IMR-90 (cell line): Measurements from ENCODE around the gene TGFBR2. TPM values are rescaled to one million over a fixed set of nuclear protein-coding genes. Genes with fewer than 3 reads are reported as not detected.

Experiments used
- ATAC-seq: fragments of 200-7000 bp; cut with Tn5 transposase; 2 replicates; pipeline ENCODE4 v1.9.1; 2020; ENCODE audit warnings: low read depth, mild to moderate bottlenecking, moderate library complexity
- BruUV-seq: library from RNA; stranded (reverse); fragments of 400-500 nt; replicated peaks from 2 replicates; lab custom pipeline; 2021; lab: Mats Ljungman, UMichigan
- CTCF ChIA-PET: fragments of 300-600 bp; formaldehyde crosslinking; extraction: SDS; loops from one replicate; lab custom pipeline; 2021; ENCODE audit warnings: antibody characterized with exemption; lab: Yijun Ruan, JAX
- POLR2A ChIA-PET: fragments of 300-600 bp; sonication (Branson Sonifier 250); formaldehyde crosslinking; loops from one replicate; lab custom pipeline; 2022; ENCODE audit warnings: antibody characterized with exemption; ENCODE audit not compliant: unreplicated experiment; lab: Charles Lee
- DNase-seq: peaks from one replicate; pipeline ENCODE4 v3.0.0; 2013
- H2AFZ ChIP-seq: replicated peaks from 2 replicates; pipeline ENCODE3; 2013; ENCODE audit warnings: low read length, mild to moderate bottlenecking; ENCODE audit not compliant: poor library complexity
- H2AK5ac ChIP-seq: 2 replicates; pipeline ENCODE4 v1.6.1; 2013; ENCODE audit warnings: low read depth, low read length, inconsistent platforms
- H2AK9ac ChIP-seq: replicated peaks from 2 replicates; pipeline ENCODE3; 2013; ENCODE audit warnings: mild to moderate bottlenecking, low read depth, low read length, moderate library complexity; ENCODE audit not compliant: poor library complexity
- H2BK120ac ChIP-seq: 2 replicates; pipeline ENCODE4 v1.6.1; 2013; ENCODE audit warnings: low read depth, low read length, inconsistent platforms
- H2BK15ac ChIP-seq: 3 replicates; pipeline ENCODE4 v1.6.1; 2013; ENCODE audit warnings: low read depth, low read length, inconsistent platforms
- H2BK20ac ChIP-seq: 2 replicates; pipeline ENCODE4 v1.6.1; 2013; ENCODE audit warnings: low read depth, mild to moderate bottlenecking, inconsistent platforms, low read length, moderate library complexity
- H2BK5ac ChIP-seq: 2 replicates; pipeline ENCODE4 v1.6.1; 2013; ENCODE audit warnings: mild to moderate bottlenecking, low read depth, low read length, inconsistent platforms; ENCODE audit not compliant: poor library complexity, severe bottlenecking
- H3K14ac ChIP-seq: replicated peaks from 2 replicates; pipeline ENCODE4 v1.6.1; 2013; ENCODE audit warnings: low read depth, low read length, inconsistent platforms
- H3K18ac ChIP-seq: 2 replicates; pipeline ENCODE4 v1.6.1; 2013; ENCODE audit warnings: low read depth, low read length, control low read depth
- H3K23ac ChIP-seq: 2 replicates; pipeline ENCODE4 v1.6.1; 2013; ENCODE audit warnings: low read depth, low read length, inconsistent platforms
- H3K27ac ChIP-seq: 2 replicates; pipeline ENCODE4 v1.5.1; 2013; ENCODE audit warnings: mild to moderate bottlenecking, control low read depth, low read length; ENCODE audit not compliant: insufficient read depth
- H3K27me3 ChIP-seq: 2 replicates; pipeline ENCODE4 v1.6.1; 2013; ENCODE audit warnings: low read length; ENCODE audit not compliant: control insufficient read depth, insufficient read depth
- H3K36me3 ChIP-seq: 2 replicates; pipeline ENCODE4 v1.6.1; 2013; ENCODE audit warnings: low read length, mixed read lengths; ENCODE audit not compliant: control insufficient read depth, insufficient read depth
- H3K4ac ChIP-seq: 2 replicates; pipeline ENCODE4 v1.6.1; 2013; ENCODE audit warnings: low read depth, low read length, inconsistent platforms
- H3K4me1 ChIP-seq: 2 replicates; pipeline ENCODE4 v1.6.1; 2013; ENCODE audit warnings: low read length, mixed read lengths; ENCODE audit not compliant: control insufficient read depth, insufficient read depth
- H3K4me2 ChIP-seq: 2 replicates; pipeline ENCODE4 v1.6.1; 2013; ENCODE audit warnings: low read depth, mild to moderate bottlenecking, control low read depth, low read length, moderate library complexity
- H3K4me3 ChIP-seq: 2 replicates; pipeline ENCODE4 v1.5.1; 2013; ENCODE audit warnings: low read depth, mild to moderate bottlenecking, control low read depth, low read length, moderate library complexity; ENCODE audit not compliant: insufficient read depth
- H3K56ac ChIP-seq: 2 replicates; pipeline ENCODE4 v1.6.1; 2013; ENCODE audit warnings: low read length, inconsistent platforms; ENCODE audit not compliant: insufficient read depth; ENCODE audit errors: extremely low read depth
- H3K79me1 ChIP-seq, 2 experiments: 2 replicates each; pipeline ENCODE4 v1.6.1; 2013; ENCODE audit warnings: low read length in 2 of 2, inconsistent platforms in 1 of 2, low read depth in 1 of 2
- H3K9ac ChIP-seq: 2 replicates; pipeline ENCODE4 v1.6.1; 2013; ENCODE audit warnings: low read depth, low read length, control low read depth
- H3K9me1 ChIP-seq: 2 replicates; pipeline ENCODE4 v1.6.1; 2013; ENCODE audit warnings: low read length, inconsistent platforms; ENCODE audit not compliant: insufficient read depth
- H3K9me3 ChIP-seq: 2 replicates; pipeline ENCODE4 v1.6.1; 2013; ENCODE audit warnings: low read length; ENCODE audit not compliant: control insufficient read depth, insufficient read depth
- H4K20me1 ChIP-seq: 2 replicates; pipeline ENCODE4 v1.6.1; 2013; ENCODE audit warnings: low read length, inconsistent platforms; ENCODE audit not compliant: insufficient read depth
- H4K5ac ChIP-seq: 2 replicates; pipeline ENCODE4 v1.6.1; 2013; ENCODE audit warnings: mild to moderate bottlenecking, low read depth, low read length, control low read depth
- H4K8ac ChIP-seq, 2 experiments: 2 replicates each; pipeline ENCODE4 v1.6.1; 2013; ENCODE audit warnings: low read depth in 2 of 2, low read length in 2 of 2, control low read depth in 1 of 2, inconsistent platforms in 1 of 2
- H4K91ac ChIP-seq: 2 replicates; pipeline ENCODE4 v1.6.1; 2013; ENCODE audit warnings: low read depth, low read length, inconsistent platforms; ENCODE audit not compliant: insufficient read depth
- BHLHE40 ChIP-seq: fragments of 150-350 bp; IDR thresholded peaks from 2 replicates; pipeline ENCODE4 v1.6.1; 2016; ENCODE audit warnings: mild to moderate bottlenecking, low read depth, low read length
- CHD1 ChIP-seq: IDR thresholded peaks from 2 replicates; pipeline ENCODE4 v1.6.1; 2012; ENCODE audit warnings: low read depth, low read length, improper control_type of control experiment
- CTCF ChIP-seq: conservative IDR thresholded peaks from 2 replicates; pipeline ENCODE4 v1.5.1; 2012; ENCODE audit warnings: mild to moderate bottlenecking, low read depth, low read length, improper control_type of control experiment
- FOS ChIP-seq: fragments of 150-350 bp; IDR thresholded peaks from 2 replicates; pipeline ENCODE4 v1.6.1; 2016; ENCODE audit warnings: low read depth, low read length
- MAFK ChIP-seq: IDR thresholded peaks from 2 replicates; pipeline ENCODE4 v1.6.1; 2012; ENCODE audit warnings: low read depth, low read length, improper control_type of control experiment
- MXI1 ChIP-seq: IDR thresholded peaks from 2 replicates; pipeline ENCODE4 v1.6.1; 2012; ENCODE audit warnings: low read depth, mild to moderate bottlenecking, low read length, moderate library complexity, borderline replicate concordance
- NFE2L2 ChIP-seq: fragments of 150-350 bp; IDR thresholded peaks from 2 replicates; pipeline ENCODE4 v1.6.1; 2016; ENCODE audit warnings: low read depth, mild to moderate bottlenecking, low read length
- POLR2A ChIP-seq: IDR thresholded peaks from 2 replicates; pipeline ENCODE4 v1.6.1; 2012; ENCODE audit warnings: mild to moderate bottlenecking, low read depth, low read length
- RFX5 ChIP-seq: IDR thresholded peaks from 2 replicates; pipeline ENCODE4 v1.8.0; 2012; ENCODE audit warnings: low read depth, mild to moderate bottlenecking, low read length, moderate library complexity
- SMC3 ChIP-seq: fragments of 150-350 bp; IDR thresholded peaks from 2 replicates; pipeline ENCODE4 v1.6.1; 2016; ENCODE audit warnings: low read depth, mild to moderate bottlenecking, antibody characterized with exemption, low read length, moderate library complexity
- WGBS, 2 experiments: methylation state at CpG; one replicate each; pipeline versions ENCODE4 v1.1.5 to v1.1.7; 2013; ENCODE audit warnings: missing lambda C conversion rate in 2 of 2; ENCODE audit not compliant: insufficient read length in 1 of 2; ENCODE audit errors: extremely low coverage in 2 of 2; 5-methylcytosine and 5-hydroxymethylcytosine counted together
- dilution Hi-C: fragments of 300-500 bp; cut with HindIII; formaldehyde crosslinking; loops from one replicate; pipeline ENCODE4 v1.14.3; 2018; ENCODE audit warnings: low sequenced_read_pairs; ENCODE audit not compliant: unreplicated experiment
- in situ Hi-C: fragments of 300-500 bp; cut with MboI; formaldehyde crosslinking; loops from 3 replicates; pipeline ENCODE4 v1.14.3; 2019; ENCODE audit warnings: low sequenced_read_pairs, inconsistent platforms, mixed read lengths
- intact Hi-C: fragments of 100-400 bp; cut with micrococcal nuclease; formaldehyde crosslinking; loops from 2 replicates; pipeline ENCODE4 v1.10.0; 2022
- polyA plus RNA-seq, 3 experiments: library from polyadenylated mRNA; depleted of rRNA; stranded (reverse); fragments of >200 nt; gene quantifications; 2 replicates each; pipeline ENCODE4 v1.2.3, GENCODE V29; 2012; ENCODE audit warnings: low replicate concordance in 1 of 3
- total RNA-seq: library from RNA; depleted of rRNA; stranded (reverse); fragments of >200 nt; gene quantifications from 2 replicates; pipeline ENCODE4 v1.2.3, GENCODE V29; 2012

TGFBR2 gene
- total and polyA plus RNA-seq, 2 of the 4 experiments (the other 2 are of a cell fraction): 63.7 to 87.5 TPM

- in situ Hi-C loops: no loop called here
- intact Hi-C loops: no loop called here
- BruUV-seq: no TSS peak
These were observed 98.8 kb downstream of the TGFBR2 start for GRCh38 chr3:30704931-30705890.

More at GRCh38 chr3:30704931-30705890, 98.8 kb downstream of the TGFBR2 start:
- H3K36me3 ChIP-seq: no peaks in the 10 kb centered on the region
- H2AFZ ChIP-seq: no peak overlapping the region
- H3K79me1 ChIP-seq: no peaks in the 10 kb centered on the region
- H2BK120ac ChIP-seq: no peak overlapping the region
- ATAC-seq (no peak), DNase-seq (no peak)
- H3K4me2 ChIP-seq: no peak overlapping the region
- dilution Hi-C loops: no loop called here
- H3K9me3 ChIP-seq: peaks cover 6% of the 10 kb centered on the region
- no peak overlapping the region for H2BK20ac ChIP-seq
- H3K4me1 ChIP-seq: no peaks in the 10 kb centered on the region
- no peak overlapping the region for H3K4me3 ChIP-seq
- H4K20me1 ChIP-seq: no peaks in the 10 kb centered on the region
- no peak overlapping the region for H3K27ac ChIP-seq
- H4K91ac ChIP-seq: no peak overlapping the region
- no peak overlapping the region for H3K4ac ChIP-seq
- H2AK5ac ChIP-seq: no peak overlapping the region
- ChIA-PET POLR2A (no interaction called here), CTCF (interaction anchor here (0.8 to 1.2 kb wide), 2 partner anchors 26 to 453 kb away, joined by 3 to 4 read pairs; no protein-coding TSS in a partner anchor)
- no peak overlapping the region for H3K23ac ChIP-seq
- no peak overlapping the region for H3K14ac ChIP-seq
- no peak overlapping the region for H3K9ac ChIP-seq
- no peaks in the 10 kb centered on the region for H3K9me1 ChIP-seq
- H3K27me3 ChIP-seq: no peaks in the 10 kb centered on the region
- TF ChIP-seq SMC3: no peak
- TF ChIP-seq NFE2L2: no peak
- TF ChIP-seq RFX5: no peak
- TF ChIP-seq CHD1: no peak
- no peak for TF ChIP-seq BHLHE40
- TF ChIP-seq MXI1: no peak
- TF ChIP-seq FOS: no peak
- no peak for TF ChIP-seq CTCF
- TF ChIP-seq MAFK: no peak
- no peak for TF ChIP-seq POLR2A
- no peak overlapping the region for H2AK9ac ChIP-seq
- no peak overlapping the region for H3K56ac ChIP-seq
- WGBS, 2 experiments: 100% methylated on average over 1 of the region's 9 CpGs; no CpG with 5 or more reads in 1 of the 2 experiments
- no peak overlapping the region for H4K5ac ChIP-seq
- H3K18ac ChIP-seq: no peak overlapping the region
- no peak overlapping the region for H4K8ac ChIP-seq
- no peak overlapping the region for H2BK15ac ChIP-seq
- no peak overlapping the region for H2BK5ac ChIP-seq
